Measurements from ENCODE around the gene ZNF141. TPM values are rescaled to one million over a fixed set of nuclear protein-coding genes. Genes with fewer than 3 reads are reported as not detected.

ZNF141 gene
- polyA plus RNA-seq, 3 donors = 2.5 to 4.2 (median 2.7) TPM

GRCh38 chr4:422587-422986 is 85.0 kb downstream of the ZNF141 start:
- Histone ChIP-seq H3K27ac (ENCODE audit: low read depth in 1 of 2, low read length in 2 of 2) (no peak overlapping the region), H3K4me3 (replicated peaks in 1 of 3; ENCODE audit: low read depth in 2 of 3, low read length in 3 of 3) (no peak overlapping the region), H3K4me1 (ENCODE audit: control insufficient read depth in 1 of 2, insufficient read depth in 2 of 2, low read length in 2 of 2) (no peaks in the 10 kb centered on the region), H3K9ac (ENCODE audit: insufficient read depth, low read length, poor library complexity, severe bottlenecking) (no peak overlapping the region), H3K36me3 (replicated peaks in 1 of 2; ENCODE audit: control insufficient read depth in 1 of 2, insufficient read depth in 2 of 2, low read length in 2 of 2) (no peaks in the 10 kb centered on the region), H3K79me2 (ENCODE audit: insufficient read depth, low read length) (no peaks in the 10 kb centered on the region), H3K4me2 (replicated peaks; ENCODE audit: extremely low read depth, low read length, poor library complexity, severe bottlenecking) (no peak overlapping the region), H3K9me3 (replicated peaks in 1 of 2; ENCODE audit: control insufficient read depth in 1 of 2, insufficient read depth in 1 of 2, low read length in 2 of 2) (peaks cover 61 to 87% of the 10 kb centered on the region in 2 donors), H4K20me1 (ENCODE audit: insufficient read depth, low read length) (no peaks in the 10 kb centered on the region), H3K27me3 (ENCODE audit: control insufficient read depth in 2 of 2, insufficient read depth in 2 of 2, low read length in 2 of 2) (no peaks in the 10 kb centered on the region), H2AFZ (ENCODE audit: insufficient read depth, low read depth, low read length, poor library complexity, severe bottlenecking) (no peak overlapping the region)
- Mint-ChIP-seq H3K36me3 (peaks cover 0 to 2% of the 10 kb centered on the region in 2 donors), H3K27ac (no peak overlapping the region), H3K27me3 (ENCODE audit: low read depth in 3 of 3) (no peaks in the 10 kb centered on the region), H3K4me1 (no peaks in the 10 kb centered on the region), H3K4me3 (no peak overlapping the region), H3K9me3 (peaks cover 43 to 90% (median 83%) of the 10 kb centered on the region in 7 donors)
- intact Hi-C loops (cut with micrococcal nuclease) = no loop called here
- WGBS (ENCODE audit: insufficient coverage) = no CpG with 5 or more reads among the region's 2 CpGs
- TF ChIP-seq CTCF (IDR thresholded peaks at IDR 0.05) = no peak
- DNase-seq = no peak

Small RNA genes lying within 50 kb of the gene (small RNA-seq; reads per million reads assigned to genes)
- gene AC079140.2 (ENCODE audit: insufficient read length, low read depth) = not detected
- not detected for gene MIR571 (ENCODE audit: insufficient read length, low read depth)
- gene ZNF519P4 (ENCODE audit: insufficient read length, low read depth) = not detected

Other genes starting within 250 kb of the ZNF141 start
- 1 to 10 TPM; 1.9 to 2.8 (median 2.7) TPM for gene ZNF718, start 213.3 kb upstream of the ZNF141 start, polyA plus RNA-seq
- gene ZNF732, start 32.3 kb upstream of the ZNF141 start, polyA plus RNA-seq = not detected
- 10 to 100 TPM; 11.6 to 14.8 (median 12.5) TPM for gene ZNF721, start 161.3 kb downstream of the ZNF141 start, polyA plus RNA-seq
- 10 to 100 TPM; 18.4 to 45.9 (median 23.6) TPM for gene PIGG, start 161.4 kb downstream of the ZNF141 start, polyA plus RNA-seq
- not detected for gene TMEM271, start 238.5 kb downstream of the ZNF141 start, polyA plus RNA-seq

Measured in CD14-positive monocyte (primary cell).